Measurements from ENCODE around the gene GTF2H4. TPM values are rescaled to one million over a fixed set of nuclear protein-coding genes. Genes with fewer than 3 reads are reported as not detected.

GTF2H4 gene
- total and polyA plus RNA-seq, 2 of the 8 experiments (the other 6 are each of a cell fraction or from before 2014, with no cell fraction given): 42.3 to 53.4 TPM

- no peak for TF ChIP-seq CHD7 (IDR thresholded peaks at IDR 0.05; ENCODE audit: insufficient replicate concordance, low read length)
- TF ChIP-seq CHD2 (IDR thresholded peaks at IDR 0.05; ENCODE audit: low read length): no peak
- no peak for TF ChIP-seq JUND (IDR thresholded peaks at IDR 0.05; ENCODE audit: low read length)
These were observed 17.2 kb upstream of the GTF2H4 start (continued) for GRCh38 chr6:30890646-30891449.

Measured in H1 (cell line).